A673 (cell line): Measurements from ENCODE around the gene SH3RF3. TPM values are rescaled to one million over a fixed set of nuclear protein-coding genes. Genes with fewer than 3 reads are reported as not detected.

Source experiments
- BruUV-seq: library from RNA; stranded (reverse); fragments of 400-500 nt; replicated peaks from 2 replicates; lab custom pipeline; 2021; lab: Mats Ljungman, UMichigan
- CTCF ChIA-PET: fragments of 300-600 bp; sonication (Branson Sonifier 250); formaldehyde crosslinking; loops from one replicate; lab custom pipeline; 2022; ENCODE audit warnings: antibody characterized with exemption; lab: Charles Lee
- POLR2A ChIA-PET: fragments of 300-600 bp; sonication (Branson Sonifier 250); formaldehyde crosslinking; loops from one replicate; lab custom pipeline; 2022; ENCODE audit warnings: antibody characterized with exemption; ENCODE audit not compliant: low non-redundant PET; lab: Charles Lee
- DNase-seq: peaks from one replicate; pipeline ENCODE4 v3.0.0-alpha.2; 2015; ENCODE audit warnings: low spot score
- H3K27ac ChIP-seq: fragments of 200-600 bp; sonication (generic); 2 replicates; pipeline ENCODE4 v1.5.1; 2016; ENCODE audit warnings: mixed run types, low read depth, mild to moderate bottlenecking, mixed read lengths, antibody characterized with exemption, low read length; ENCODE audit not compliant: poor library complexity, severe bottlenecking
- H3K27me3 ChIP-seq: fragments of 200-600 bp; sonication (generic); replicated peaks from 2 replicates; pipeline ENCODE4 v1.6.1; 2017; ENCODE audit warnings: mixed run types, low read depth, mild to moderate bottlenecking, mixed read lengths, antibody characterized with exemption, low read length; ENCODE audit not compliant: insufficient read depth, poor library complexity
- H3K36me3 ChIP-seq: fragments of 200-600 bp; sonication (generic); 2 replicates; pipeline ENCODE4 v1.6.1; 2016; ENCODE audit warnings: mixed run types, mild to moderate bottlenecking, mixed read lengths, antibody characterized with exemption, low read length; ENCODE audit not compliant: insufficient read depth, poor library complexity, severe bottlenecking
- H3K4me1 ChIP-seq: fragments of 200-600 bp; sonication (generic); 2 replicates; pipeline ENCODE4 v1.6.1; 2017; ENCODE audit warnings: mixed run types, mild to moderate bottlenecking, mixed read lengths, antibody characterized with exemption, low read length; ENCODE audit not compliant: insufficient read depth, poor library complexity, severe bottlenecking
- H3K4me3 ChIP-seq: fragments of 200-600 bp; sonication (generic); 2 replicates; pipeline ENCODE4 v1.5.1; 2016; ENCODE audit warnings: low read depth, mixed run types, mild to moderate bottlenecking, mixed read lengths, low read length; ENCODE audit not compliant: poor library complexity, severe bottlenecking
- H3K9me3 ChIP-seq: fragments of 200-600 bp; sonication (generic); 2 replicates; pipeline ENCODE4 v1.6.1; 2016; ENCODE audit warnings: mixed run types, low read depth, mild to moderate bottlenecking, mixed read lengths, antibody characterized with exemption, low read length; ENCODE audit not compliant: poor library complexity, severe bottlenecking
- CTCF ChIP-seq: fragments of 300-800, 200-600 bp; sonication (generic); conservative IDR thresholded peaks from 2 replicates; pipeline ENCODE4 v1.5.1; 2017; ENCODE audit warnings: low read depth, mild to moderate bottlenecking, antibody characterized with exemption, low read length, moderate library complexity, mixed read lengths
- EZH2 ChIP-seq: fragments of 200-600 bp; sonication (generic); IDR thresholded peaks from 2 replicates; pipeline ENCODE4 v1.6.1; 2017; ENCODE audit warnings: borderline replicate concordance, low read depth, mild to moderate bottlenecking, mixed read lengths, antibody characterized with exemption, low read length; ENCODE audit not compliant: poor library complexity, severe bottlenecking
- intact Hi-C: fragments of 100-400 bp; cut with micrococcal nuclease; formaldehyde crosslinking; loops from one replicate; pipeline ENCODE4 v1.10.0; 2022; ENCODE audit not compliant: unreplicated experiment
- total RNA-seq: library from RNA; stranded (reverse); gene quantifications from 2 replicates; pipeline ENCODE4 v1.2.3, GENCODE V29; 2021

Gene SH3RF3
- total RNA-seq, 1 experiment from 2014 or later = 0.15 TPM

GRCh38 chr2:109537565-109538222 is 408.7 kb downstream of the SH3RF3 start:
- Histone ChIP-seq H3K4me3 (no peak overlapping the region), H3K9me3 (no peaks in the 10 kb centered on the region), H3K27ac (no peak overlapping the region), H3K36me3 (no peaks in the 10 kb centered on the region), H3K27me3 (no peaks in the 10 kb centered on the region), H3K4me1 (no peaks in the 10 kb centered on the region)
- BruUV-seq = no TSS peak
- intact Hi-C loops = no loop called here
- TF ChIP-seq CTCF = no peak
- ChIA-PET POLR2A (no interaction called here), CTCF (no interaction called here)
- DNase-seq = no peak

- no peak for TF ChIP-seq EZH2
- no peak for TF ChIP-seq CTCF
- Histone ChIP-seq H3K27ac (no peak overlapping the region), H3K4me3 (no peak overlapping the region), H3K4me1 (no peaks in the 10 kb centered on the region), H3K36me3 (no peaks in the 10 kb centered on the region), H3K9me3 (no peaks in the 10 kb centered on the region), H3K27me3 (no peaks in the 10 kb centered on the region)
- DNase-seq = no peak
- ChIA-PET POLR2A (no interaction called here), CTCF (no interaction called here)
- BruUV-seq = no TSS peak
- intact Hi-C loops = no loop called here
These were observed 409.5 kb downstream of the SH3RF3 start for GRCh38 chr2:109538546-109538945.

GRCh38 chr2:109542384-109542783 is 413.4 kb downstream of the SH3RF3 start:
- Histone ChIP-seq H3K27ac (no peak overlapping the region), H3K9me3 (no peaks in the 10 kb centered on the region), H3K27me3 (no peaks in the 10 kb centered on the region), H3K4me3 (no peak overlapping the region), H3K4me1 (no peaks in the 10 kb centered on the region), H3K36me3 (peaks cover 15% of the 10 kb centered on the region)
- intact Hi-C loops = no loop called here
- no peak for TF ChIP-seq CTCF
- TF ChIP-seq EZH2 = no peak
- ChIA-PET CTCF (no interaction called here), POLR2A (no interaction called here)
- no TSS peak for BruUV-seq
- no peak for DNase-seq
